Right renal cortex interstitium (tissue), 3 donors: Measurements from ENCODE around the gene SDK1. TPM values are rescaled to one million over a fixed set of nuclear protein-coding genes. Genes with fewer than 3 reads are reported as not detected.

Experiments used
- DNase-seq, 3 donors: peaks; one replicate each; pipeline ENCODE4 v3.0.0-alpha.2; 2013; ENCODE audit warnings: low read depth in 3 of 3, low spot score in 2 of 3
- polyA plus RNA-seq, 3 donors: library from polyadenylated mRNA; unstranded; fragments of 120-200 nt; gene quantifications; one replicate each; pipeline ENCODE4 v1.2.1, GENCODE V29; 2013; ENCODE audit not compliant: insufficient read length in 3 of 3

Gene SDK1
- polyA plus RNA-seq, 3 donors, result 5.8 to 7.5 (median 6.3) TPM

DNA sequence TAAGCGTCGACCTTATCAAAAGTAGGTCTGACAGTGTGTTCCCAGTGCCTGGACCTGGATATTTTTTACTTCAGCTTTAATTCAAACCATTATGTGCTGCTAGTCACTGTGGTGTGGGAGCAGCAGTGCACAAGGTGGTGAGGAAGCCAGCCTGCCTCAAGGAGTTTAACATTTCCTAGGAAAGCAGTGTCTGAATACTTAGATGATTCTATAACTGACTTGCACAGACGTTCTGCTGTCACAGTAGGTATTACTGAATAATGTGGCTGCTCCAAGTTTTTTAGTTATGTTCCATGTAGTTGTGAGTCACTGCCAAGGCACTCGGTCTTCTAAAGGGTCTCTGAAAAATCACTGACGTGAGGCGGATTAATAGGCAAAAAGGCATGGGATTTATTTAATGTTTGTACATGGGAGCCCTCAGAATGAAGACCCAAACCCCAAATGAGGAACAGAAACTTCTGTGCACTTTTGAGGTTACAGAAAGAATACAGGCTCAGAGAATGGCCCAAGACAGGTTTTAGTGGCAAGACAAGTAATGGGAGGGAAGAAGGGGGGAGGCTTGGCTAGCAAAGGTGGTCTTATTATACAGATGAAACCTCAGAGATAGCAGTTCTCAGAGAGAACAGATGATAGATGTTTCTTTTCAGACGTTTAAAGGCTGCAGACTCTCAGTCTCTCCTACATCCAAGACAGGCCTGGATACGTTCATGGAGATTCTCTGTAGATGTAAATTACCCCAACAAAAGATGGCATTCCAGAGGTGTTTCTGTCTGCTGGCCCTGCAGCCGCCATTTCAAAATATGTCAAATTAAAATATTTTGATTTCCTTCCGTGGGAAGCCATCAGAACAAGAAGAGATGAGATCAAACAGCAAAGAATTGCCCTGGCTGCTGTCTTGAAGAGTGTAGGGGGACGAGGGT is 209.3 kb downstream of the SDK1 start:
- DNase-seq, result no peak

DNA sequence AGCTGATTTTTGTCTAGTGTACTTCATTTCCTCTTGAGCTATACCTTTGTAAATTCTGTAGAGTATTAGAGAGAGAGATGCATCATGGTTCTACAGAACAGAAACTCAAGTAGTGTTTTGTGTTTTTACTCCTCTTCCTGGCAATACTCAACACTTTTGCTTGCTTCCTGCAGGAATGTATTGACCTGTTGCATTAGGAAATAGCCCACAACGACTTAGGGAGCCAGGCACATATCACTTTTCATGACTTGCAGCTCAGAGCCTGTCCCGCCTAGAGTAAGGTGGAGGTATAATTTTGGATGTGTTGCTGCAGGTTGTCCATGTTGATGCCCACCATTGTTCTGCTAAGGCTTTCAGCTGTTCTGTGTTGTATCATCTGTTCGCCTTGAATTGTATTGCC is 216.3 kb downstream of the SDK1 start:
- DNase-seq, result no peak

- no peak for DNase-seq
Observed at GRCh38 chr7:3518546-3518945, 217.5 kb downstream of the SDK1 start.

DNA sequence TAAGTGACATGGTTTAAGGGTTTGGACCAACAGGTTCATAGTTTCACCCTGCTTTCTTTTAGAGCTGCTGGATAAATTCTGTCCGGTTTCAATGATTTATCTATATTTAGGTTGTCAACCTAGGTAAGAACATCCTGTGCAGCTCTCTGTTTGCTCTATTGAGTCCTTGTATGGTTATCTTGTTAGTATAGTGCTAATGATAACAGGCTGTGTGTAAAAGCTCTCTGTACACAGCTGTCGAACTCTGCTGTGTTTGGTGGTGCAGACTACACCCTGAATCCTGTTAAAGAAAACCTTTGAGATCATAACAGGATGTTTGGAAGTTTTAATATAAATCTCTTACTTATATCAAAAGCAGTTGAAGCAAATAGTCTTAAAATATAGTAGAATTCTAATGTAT is 219.2 kb downstream of the SDK1 start:
- no peak for DNase-seq

DNA sequence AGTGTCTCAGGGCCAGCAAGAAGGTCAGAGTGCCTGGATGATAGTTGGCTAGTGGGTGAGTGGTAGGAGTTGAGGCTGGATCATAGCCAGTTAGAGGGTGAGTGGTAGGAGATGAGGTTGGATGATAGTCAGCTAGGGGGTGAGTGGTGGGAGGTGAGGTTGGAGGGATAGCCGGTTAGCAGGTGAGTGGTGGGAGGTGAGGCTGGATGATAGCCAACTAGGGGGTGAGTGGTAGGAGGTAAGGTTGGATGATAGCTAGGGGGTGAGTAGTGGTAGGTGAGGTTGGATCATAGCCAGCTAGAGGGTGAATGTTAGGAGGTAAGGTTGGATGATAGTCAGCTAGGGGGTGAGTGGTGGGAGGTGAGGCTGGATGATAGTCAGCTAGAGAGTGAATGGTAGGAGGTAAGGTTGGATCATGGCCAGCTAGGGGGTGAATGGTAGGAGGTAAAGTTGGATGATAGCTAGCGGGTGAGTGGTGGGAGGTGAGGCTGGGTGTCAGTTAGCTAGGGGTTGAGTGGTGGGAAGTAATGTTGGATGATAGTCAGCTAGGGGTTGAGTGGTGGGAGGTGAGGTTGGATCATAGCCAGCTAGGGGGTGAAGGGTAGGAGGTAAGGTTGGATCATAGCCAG is 226.6 kb downstream of the SDK1 start:
- DNase-seq, result no peak

GRCh38 chr7:3533040-3533439 is 232.0 kb downstream of the SDK1 start:
- no peak for DNase-seq

DNA sequence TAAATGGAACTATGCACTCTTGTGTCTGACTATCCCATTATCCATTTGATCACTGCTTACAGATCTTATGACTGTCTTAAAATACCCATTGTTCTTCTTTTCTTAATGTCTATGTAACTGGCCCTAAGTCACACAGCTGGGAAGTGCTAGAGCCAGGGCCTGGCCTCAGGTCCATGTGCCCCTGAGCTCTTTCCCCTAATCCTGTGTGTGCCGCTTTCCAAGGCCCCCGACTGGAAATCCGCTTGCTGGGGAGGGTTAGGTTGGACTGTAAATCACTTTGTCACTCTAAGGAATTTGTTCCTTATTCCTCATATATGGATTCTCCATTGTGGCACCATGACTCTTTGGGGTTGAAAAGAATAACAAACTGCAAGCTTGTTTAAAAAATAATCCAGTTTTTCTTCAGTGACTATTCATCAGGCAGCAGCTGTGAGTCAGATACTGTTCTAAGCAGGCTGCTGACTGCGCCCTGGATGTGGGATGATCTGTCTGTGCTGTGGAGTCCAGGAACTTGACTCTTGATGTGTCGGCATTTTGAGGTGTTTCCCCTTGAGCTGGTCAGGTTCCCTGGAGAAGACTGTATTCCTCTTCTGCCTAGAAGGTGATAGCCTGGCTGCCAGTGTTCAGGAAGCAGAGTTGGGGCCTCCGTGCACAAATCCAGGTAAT is 236.3 kb downstream of the SDK1 start:
- DNase-seq, result no peak

- no peak for DNase-seq
Observed at GRCh38 chr7:3538041-3538440, 237.0 kb downstream of the SDK1 start.

DNA sequence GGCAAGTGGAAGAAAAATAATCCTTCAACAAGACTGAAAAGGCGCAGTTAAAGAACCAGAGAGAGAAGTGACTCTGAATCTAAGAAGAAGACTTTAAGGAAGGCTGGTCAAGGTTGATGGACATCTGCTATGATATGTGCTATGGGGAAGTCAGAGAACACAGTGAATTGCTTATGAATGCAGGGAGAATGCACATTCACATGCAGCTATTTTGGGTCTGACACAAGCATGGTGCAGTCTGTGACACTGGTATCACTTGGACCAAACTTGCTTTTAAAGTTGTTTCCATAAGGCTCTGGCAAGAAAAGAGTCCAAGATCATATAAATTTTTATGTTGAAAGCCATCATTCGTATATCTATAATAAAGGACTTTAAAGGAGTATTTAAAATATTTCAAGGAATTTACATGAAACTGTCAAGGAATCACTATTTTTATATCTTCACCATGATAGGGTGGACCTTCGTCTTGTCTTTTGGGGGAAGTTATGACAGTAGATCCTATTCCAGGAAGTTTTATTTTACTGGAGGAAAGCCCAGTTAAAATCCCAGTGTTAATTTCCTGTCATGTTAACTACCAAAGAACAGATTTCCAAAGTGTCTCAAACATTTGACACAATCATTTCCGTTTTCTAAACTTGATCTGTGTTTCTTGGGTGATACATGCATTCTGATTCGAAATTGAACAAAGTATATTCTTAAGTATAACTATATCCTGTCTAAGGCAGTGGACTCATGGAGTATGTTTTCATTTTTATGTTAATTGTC is 239.6 kb downstream of the SDK1 start:
- no peak for DNase-seq

DNA sequence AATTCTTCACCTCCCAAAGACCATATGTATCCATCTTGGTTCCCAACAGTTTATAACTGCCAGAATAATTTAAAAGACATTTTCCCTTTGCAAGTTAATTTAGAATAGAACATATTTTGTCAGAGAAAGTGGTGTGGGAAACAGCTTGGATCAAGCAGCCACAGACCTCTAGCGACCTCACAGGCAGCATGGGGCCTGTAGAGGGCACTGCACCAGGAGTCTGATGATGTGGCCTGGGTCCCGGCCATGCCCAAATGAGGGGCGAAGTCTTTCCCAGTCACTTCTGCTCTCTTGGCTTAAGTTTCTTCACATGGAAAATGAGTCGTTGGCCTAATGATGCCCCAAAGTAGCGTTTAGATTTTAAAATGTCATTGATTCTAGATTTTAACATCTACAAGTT is 243.2 kb downstream of the SDK1 start:
- no peak for DNase-seq

- DNase-seq, result no peak
Observed at GRCh38 chr7:3548815-3549214, 247.8 kb downstream of the SDK1 start.

- no peak for DNase-seq
Observed at GRCh38 chr7:3549601-3550000, 248.5 kb downstream of the SDK1 start.

DNA sequence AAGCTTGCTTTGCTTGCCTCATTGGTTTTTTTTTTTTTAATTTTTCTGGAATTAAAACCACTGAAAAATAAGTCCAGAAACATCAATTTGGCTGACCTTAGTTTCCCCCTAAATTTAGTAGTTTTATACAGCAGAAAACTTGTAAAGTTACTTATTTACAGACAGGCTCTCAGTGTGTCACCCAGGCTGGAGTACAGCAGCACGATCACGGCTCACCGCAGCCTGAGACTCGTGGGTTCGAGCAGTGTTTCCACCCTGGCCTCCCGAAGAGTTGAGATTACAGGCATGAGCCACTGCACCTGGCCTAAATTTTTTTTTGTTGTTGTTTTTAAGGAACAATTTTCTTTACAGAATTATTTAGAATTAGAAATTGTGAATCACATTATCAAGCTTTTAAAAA is 250.5 kb downstream of the SDK1 start:
- no peak for DNase-seq

DNA sequence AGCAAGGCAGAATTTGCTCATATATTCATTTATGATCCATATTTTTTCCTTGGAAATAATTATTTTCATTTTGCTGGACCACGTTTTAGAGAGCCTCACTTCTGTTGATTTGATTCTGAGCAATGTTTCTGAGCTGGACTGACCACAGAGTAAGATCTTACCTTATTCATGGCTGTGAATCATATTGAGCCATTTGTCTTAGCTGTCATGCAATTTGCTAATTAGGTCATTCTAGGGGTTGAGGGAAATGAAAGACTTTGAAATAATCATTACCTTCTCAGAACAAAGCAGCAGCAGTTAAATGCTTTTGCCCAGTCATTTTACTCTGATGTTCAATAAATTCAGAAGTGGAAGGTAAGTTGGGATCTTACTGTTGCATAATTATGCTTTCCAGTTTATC is 251.4 kb downstream of the SDK1 start:
- no peak for DNase-seq

GRCh38 chr7:3558400-3558799 is 257.3 kb downstream of the SDK1 start:
- DNase-seq, result no peak

- DNase-seq, result no peak
Observed at GRCh38 chr7:3559278-3559677, 258.2 kb downstream of the SDK1 start.

- DNase-seq, result no peak
Observed at GRCh38 chr7:3560495-3560894, 259.4 kb downstream of the SDK1 start.

DNA sequence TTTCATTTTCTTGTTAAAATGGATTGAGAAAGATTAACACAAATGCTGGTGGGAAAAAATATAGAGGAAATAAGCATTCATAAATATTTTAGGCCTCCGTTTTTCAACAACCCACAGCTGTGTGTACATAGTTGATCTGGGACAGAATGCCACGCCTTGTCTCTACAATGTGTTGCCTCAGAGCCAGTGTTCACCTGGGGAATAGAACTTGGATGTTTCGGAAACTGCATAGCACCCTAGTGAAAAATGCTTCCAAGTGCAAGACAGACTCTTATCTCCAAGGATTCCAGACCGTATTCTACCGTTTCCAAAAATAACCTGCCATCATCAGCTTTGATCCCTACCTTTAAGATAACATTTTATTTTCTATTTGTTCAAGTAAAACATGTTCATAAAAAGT is 260.9 kb downstream of the SDK1 start:
- DNase-seq, result no peak

DNA sequence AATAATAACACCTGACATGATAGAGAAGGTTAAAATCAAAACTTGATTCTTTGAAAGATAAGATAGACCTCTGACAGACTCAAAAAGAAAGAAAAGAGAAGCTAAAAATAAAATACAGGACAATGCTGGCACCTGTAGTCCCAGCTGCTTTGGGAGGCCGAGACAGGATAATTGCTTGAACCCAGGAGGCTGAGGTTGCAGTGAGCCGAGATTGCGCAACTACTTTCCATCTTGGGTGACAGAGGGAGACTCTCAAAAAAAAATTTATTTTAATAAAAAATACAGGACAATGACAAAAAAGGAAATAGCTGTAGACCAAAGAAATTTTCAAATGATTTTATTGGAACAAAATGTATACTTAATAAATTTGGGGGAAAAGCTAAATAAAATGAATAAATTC is 263.2 kb downstream of the SDK1 start:
- DNase-seq, result no peak

GRCh38 chr7:3568516-3568915 is 267.5 kb downstream of the SDK1 start:
- DNase-seq, result no peak

DNA sequence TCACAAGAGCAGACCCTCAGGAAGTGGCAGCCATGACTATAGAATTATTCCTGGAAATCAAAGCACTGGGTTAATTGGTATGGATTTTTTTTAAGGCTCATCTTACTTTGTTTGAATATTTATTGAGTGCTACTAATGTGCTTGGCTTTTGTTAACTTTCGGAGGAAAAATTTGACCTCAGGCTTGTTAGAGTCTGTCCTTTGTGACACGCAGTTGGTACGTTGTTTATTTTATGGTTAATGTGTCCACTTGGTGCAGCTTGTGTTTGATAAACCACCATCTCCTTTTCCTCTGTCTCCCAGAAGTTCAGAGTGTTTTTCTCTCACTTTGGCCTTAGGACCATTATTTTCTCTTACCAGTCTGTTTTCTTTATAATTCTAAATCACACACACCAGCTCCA is 268.6 kb downstream of the SDK1 start:
- no peak for DNase-seq
